Activated CD4-positive, alpha-beta T cell treated with anti-CD3 and anti-CD28 coated beads for 1 hour (primary cell): ENCODE measurements around the gene PDE6H.

ENCODE experiments used
- DNase-seq: peaks from one replicate; pipeline ENCODE4 v3.0.0-alpha.2; 2020

PDE6H gene

GRCh38 chr12:14972816-14973215 is at the start of gene PDE6H:
TSS of gene PDE6H (plus strand) at chr12:14973042. CDS start at chr12:14978013, 4,971 bp downstream.
- no peak for DNase-seq

- DNase-seq, result no peak
These were observed 48.9 kb upstream of the PDE6H start for GRCh38 chr12:14923944-14924343.

- no peak for DNase-seq
These were observed 48.3 kb upstream of the PDE6H start for GRCh38 chr12:14924541-14924940.

- DNase-seq, result no peak
These were observed 45.6 kb upstream of the PDE6H start for GRCh38 chr12:14927267-14927666.

GRCh38 chr12:14928931-14929330 is 43.9 kb upstream of the PDE6H start:
- DNase-seq, result no peak

- no peak for DNase-seq
These were observed 42.5 kb upstream of the PDE6H start for GRCh38 chr12:14930299-14930698.

- no peak for DNase-seq
These were observed 41.5 kb upstream of the PDE6H start for GRCh38 chr12:14931359-14931758.

GRCh38 chr12:14931791-14932560 is 40.9 kb upstream of the PDE6H start:
- no peak for DNase-seq

GRCh38 chr12:14934511-14934910 is 38.3 kb upstream of the PDE6H start:
- DNase-seq, result no peak

GRCh38 chr12:14935031-14935430 is 37.8 kb upstream of the PDE6H start:
- no peak for DNase-seq

GRCh38 chr12:14936224-14936861 is 36.5 kb upstream of the PDE6H start:
- no peak for DNase-seq

GRCh38 chr12:14937014-14937413 is 35.8 kb upstream of the PDE6H start:
- no peak for DNase-seq

- DNase-seq, result no peak
These were observed 35.2 kb upstream of the PDE6H start for GRCh38 chr12:14937689-14938088.

GRCh38 chr12:14938301-14938700 is 34.5 kb upstream of the PDE6H start, which contains the start of gene ERP27:
TSS of gene ERP27 (minus strand) at chr12:14938537. CDS start at chr12:14938508, 29 bp downstream.
- DNase-seq, result no peak

- no peak for DNase-seq
These were observed 31.5 kb upstream of the PDE6H start for GRCh38 chr12:14941369-14941768.

- DNase-seq, result no peak
These were observed 30.5 kb upstream of the PDE6H start for GRCh38 chr12:14942196-14942931.

- DNase-seq, result no peak
These were observed 26.7 kb upstream of the PDE6H start for GRCh38 chr12:14946162-14946561.

- DNase-seq, result no peak
These were observed 26.0 kb upstream of the PDE6H start for GRCh38 chr12:14946861-14947260.

- no peak for DNase-seq
These were observed 24.2 kb upstream of the PDE6H start for GRCh38 chr12:14948672-14949071.

GRCh38 chr12:14949631-14950030 is 23.2 kb upstream of the PDE6H start:
- no peak for DNase-seq

GRCh38 chr12:14950421-14950820 is 22.4 kb upstream of the PDE6H start:
- DNase-seq, result no peak

- DNase-seq, result no peak
These were observed 21.7 kb upstream of the PDE6H start for GRCh38 chr12:14950982-14951746.

GRCh38 chr12:14951851-14952250 is 21.0 kb upstream of the PDE6H start:
- no peak for DNase-seq
